GM12878 (cell line): Measurements from ENCODE around the gene CDC42EP3. TPM values are rescaled to one million over a fixed set of nuclear protein-coding genes. Genes with fewer than 3 reads are reported as not detected.

Experiments
- CREB1 ChIP-seq: IDR thresholded peaks from 2 replicates; pipeline ENCODE4 v1.6.1; 2012; ENCODE audit warnings: low read depth, mild to moderate bottlenecking, inconsistent platforms
- CREM ChIP-seq: IDR thresholded peaks from 2 replicates; pipeline ENCODE4 v1.6.1; 2014; ENCODE audit warnings: antibody characterized with exemption, low read depth
- DPF2 ChIP-seq: fragments of 450-650 bp; IDR thresholded peaks from 2 replicates; pipeline ENCODE4 v1.6.1; 2017; ENCODE audit warnings: mild to moderate bottlenecking
- EGR1 ChIP-seq, 2 experiments: IDR thresholded peaks; 1 replicate in 1 of 2; 2 replicates in 1 of 2; pipeline ENCODE4 v1.6.1; 2011 to 2012; ENCODE audit warnings: low read depth in 2 of 2, low read length in 2 of 2, borderline replicate concordance in 1 of 2, mild to moderate bottlenecking in 1 of 2, moderate library complexity in 1 of 2
- HDAC2 ChIP-seq: fragments of 200-600 bp; sonication (generic); IDR thresholded peaks from 2 replicates; pipeline ENCODE4 v1.6.1; 2017
- HDGF ChIP-seq: fragments of 450-650 bp; IDR thresholded peaks from 2 replicates; pipeline ENCODE4 v1.6.1; 2016; ENCODE audit warnings: antibody characterized with exemption
- IKZF2 ChIP-seq, 2 experiments: fragments of 450-650 bp; IDR thresholded peaks; 2 replicates each; pipeline ENCODE4 v1.6.1; 2017; ENCODE audit warnings: mild to moderate bottlenecking in 2 of 2, moderate library complexity in 2 of 2
- IRF4 ChIP-seq: IDR thresholded peaks from 2 replicates; pipeline ENCODE4 v1.6.1; 2011; ENCODE audit warnings: low read depth, low read length
- KAT2A ChIP-seq: conservative IDR thresholded peaks from 2 replicates; pipeline ENCODE4 v1.6.1; 2011; ENCODE audit warnings: low read depth, low read length; ENCODE audit not compliant: control insufficient read depth
- NFIC ChIP-seq: IDR thresholded peaks from 2 replicates; pipeline ENCODE4 v1.6.1; 2012; ENCODE audit warnings: low read depth, mild to moderate bottlenecking, inconsistent platforms, low read length, moderate library complexity
- NFYA ChIP-seq: IDR thresholded peaks from 2 replicates; pipeline ENCODE4 v1.6.1; 2011; ENCODE audit warnings: low read depth, mild to moderate bottlenecking, low read length, improper control_type of control experiment, borderline replicate concordance
- POLR2AphosphoS2 ChIP-seq: IDR thresholded peaks from 2 replicates; pipeline ENCODE4 v1.6.1; 2011; ENCODE audit warnings: low read depth, mild to moderate bottlenecking, low read length, improper control_type of control experiment, moderate library complexity
- RCOR1 ChIP-seq: conservative IDR thresholded peaks from 2 replicates; pipeline ENCODE4 v1.6.1; 2012; ENCODE audit warnings: low read depth, low read length, improper control_type of control experiment
- TBL1XR1 ChIP-seq: IDR thresholded peaks from 2 replicates; pipeline ENCODE4 v1.6.1; 2012; ENCODE audit warnings: low read depth, low read length, improper control_type of control experiment
- polyA plus RNA-seq, 11 experiments: library from polyadenylated mRNA; depleted of rRNA in 4 of 11; unstranded in 6 of 11; stranded (reverse) in 5 of 11; fragments of >200 nt; fragmentation: Nextera tagmentation in 4 of 11; fragmentation: Illumina TruSeq in 1 of 11; extraction: Ambion mirVana in 4 of 11; extraction: Trizol in 1 of 11; gene quantifications; 1 replicate in 1 of 11; 2 replicates in 10 of 11; pipeline versions ENCODE4 v1.2.1 to v1.2.3, GENCODE V29; 2011 to 2016; ENCODE audit warnings: inconsistent platforms in 2 of 11, missing spikeins in 2 of 11, low read depth in 1 of 11
- total RNA-seq, 4 experiments: library from RNA; depleted of rRNA in 3 of 4; stranded (reverse); fragments of >200 nt in 3 of 4; fragmentation: Illumina TruSeq in 1 of 4; extraction: Trizol in 1 of 4; gene quantifications; 2 replicates each; pipeline versions ENCODE4 v1.2.1 to v1.2.3, GENCODE V29; 2013 to 2021
- TF ChIP-seq, protein P1 (sequence below): IDR thresholded peaks from 2 replicates; pipeline ENCODE4 v1.6.1; 2011; ENCODE audit warnings: borderline replicate concordance, low read depth, mild to moderate bottlenecking, moderate library complexity, low read length; ENCODE audit not compliant: insufficient read depth, poor library complexity, severe bottlenecking
- TF ChIP-seq, protein P2 (sequence below): fragments of 450-650 bp; IDR thresholded peaks from 2 replicates; pipeline ENCODE4 v1.6.1; 2017; ENCODE audit warnings: mild to moderate bottlenecking, low read depth, inconsistent platforms; ENCODE audit not compliant: poor library complexity, severe bottlenecking
- TF ChIP-seq, protein P3 (sequence below): IDR thresholded peaks from 2 replicates; pipeline ENCODE4 v1.6.1; 2012; ENCODE audit warnings: mild to moderate bottlenecking, low read depth, low read length
- TF ChIP-seq, protein P4 (sequence below): IDR thresholded peaks from 2 replicates; pipeline ENCODE4 v1.6.1; 2012; ENCODE audit warnings: low read depth, low read length, improper control_type of control experiment
- TF ChIP-seq, protein P5 (sequence below): IDR thresholded peaks from 2 replicates; pipeline ENCODE4 v1.6.1; 2012; ENCODE audit warnings: low read depth, low read length, improper control_type of control experiment
- TF ChIP-seq, protein P6 (sequence below): fragments of 450-650 bp; conservative IDR thresholded peaks from 2 replicates; pipeline ENCODE4 v1.6.1; 2017; ENCODE audit warnings: mild to moderate bottlenecking, moderate library complexity

The CDC42EP3 gene
- total and polyA plus RNA-seq, 10 of the 15 experiments (the other 5 are each of a cell fraction or from before 2014, with no cell fraction given): 11.8 to 86.9 (median 52.9) TPM

DNA sequence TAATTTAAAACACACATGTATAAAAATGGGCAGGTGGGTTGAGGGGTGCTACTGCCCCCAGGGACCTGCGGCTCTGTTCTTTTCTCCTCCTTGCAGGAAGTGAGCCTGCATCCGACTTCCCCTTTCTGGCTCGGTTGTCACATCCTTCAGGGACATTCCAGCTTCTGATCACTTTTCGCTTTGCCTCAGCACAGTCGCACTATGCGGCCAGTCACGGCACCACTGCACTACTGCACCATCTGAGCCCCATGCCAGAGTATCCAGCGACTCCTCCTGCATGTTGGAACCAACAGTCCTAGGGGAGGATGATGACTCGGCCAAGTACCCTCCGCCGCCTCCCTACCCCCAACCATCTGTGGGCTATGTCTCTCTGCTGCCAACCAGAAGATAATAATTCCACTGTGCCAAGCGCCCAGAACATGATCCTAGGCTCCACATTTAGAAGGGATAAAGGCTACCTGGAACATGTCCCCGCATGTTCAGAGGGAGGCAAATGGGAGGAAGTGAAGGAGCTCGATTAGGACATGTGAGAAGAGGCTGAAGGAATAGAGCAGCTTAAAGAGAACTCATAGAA, 17.6 kb downstream of the CDC42EP3 start (continued):
- TF ChIP-seq, protein P1, sequence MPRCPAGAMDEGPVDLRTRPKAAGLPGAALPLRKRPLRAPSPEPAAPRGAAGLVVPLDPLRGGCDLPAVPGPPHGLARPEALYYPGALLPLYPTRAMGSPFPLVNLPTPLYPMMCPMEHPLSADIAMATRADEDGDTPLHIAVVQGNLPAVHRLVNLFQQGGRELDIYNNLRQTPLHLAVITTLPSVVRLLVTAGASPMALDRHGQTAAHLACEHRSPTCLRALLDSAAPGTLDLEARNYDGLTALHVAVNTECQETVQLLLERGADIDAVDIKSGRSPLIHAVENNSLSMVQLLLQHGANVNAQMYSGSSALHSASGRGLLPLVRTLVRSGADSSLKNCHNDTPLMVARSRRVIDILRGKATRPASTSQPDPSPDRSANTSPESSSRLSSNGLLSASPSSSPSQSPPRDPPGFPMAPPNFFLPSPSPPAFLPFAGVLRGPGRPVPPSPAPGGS: peak; percentile 97
- TF ChIP-seq, protein P2, sequence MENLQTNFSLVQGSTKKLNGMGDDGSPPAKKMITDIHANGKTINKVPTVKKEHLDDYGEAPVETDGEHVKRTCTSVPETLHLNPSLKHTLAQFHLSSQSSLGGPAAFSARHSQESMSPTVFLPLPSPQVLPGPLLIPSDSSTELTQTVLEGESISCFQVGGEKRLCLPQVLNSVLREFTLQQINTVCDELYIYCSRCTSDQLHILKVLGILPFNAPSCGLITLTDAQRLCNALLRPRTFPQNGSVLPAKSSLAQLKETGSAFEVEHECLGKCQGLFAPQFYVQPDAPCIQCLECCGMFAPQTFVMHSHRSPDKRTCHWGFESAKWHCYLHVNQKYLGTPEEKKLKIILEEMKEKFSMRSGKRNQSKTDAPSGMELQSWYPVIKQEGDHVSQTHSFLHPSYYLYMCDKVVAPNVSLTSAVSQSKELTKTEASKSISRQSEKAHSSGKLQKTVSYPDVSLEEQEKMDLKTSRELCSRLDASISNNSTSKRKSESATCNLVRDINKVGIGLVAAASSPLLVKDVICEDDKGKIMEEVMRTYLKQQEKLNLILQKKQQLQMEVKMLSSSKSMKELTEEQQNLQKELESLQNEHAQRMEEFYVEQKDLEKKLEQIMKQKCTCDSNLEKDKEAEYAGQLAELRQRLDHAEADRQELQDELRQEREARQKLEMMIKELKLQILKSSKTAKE: no peak
- TF ChIP-seq, protein P3, sequence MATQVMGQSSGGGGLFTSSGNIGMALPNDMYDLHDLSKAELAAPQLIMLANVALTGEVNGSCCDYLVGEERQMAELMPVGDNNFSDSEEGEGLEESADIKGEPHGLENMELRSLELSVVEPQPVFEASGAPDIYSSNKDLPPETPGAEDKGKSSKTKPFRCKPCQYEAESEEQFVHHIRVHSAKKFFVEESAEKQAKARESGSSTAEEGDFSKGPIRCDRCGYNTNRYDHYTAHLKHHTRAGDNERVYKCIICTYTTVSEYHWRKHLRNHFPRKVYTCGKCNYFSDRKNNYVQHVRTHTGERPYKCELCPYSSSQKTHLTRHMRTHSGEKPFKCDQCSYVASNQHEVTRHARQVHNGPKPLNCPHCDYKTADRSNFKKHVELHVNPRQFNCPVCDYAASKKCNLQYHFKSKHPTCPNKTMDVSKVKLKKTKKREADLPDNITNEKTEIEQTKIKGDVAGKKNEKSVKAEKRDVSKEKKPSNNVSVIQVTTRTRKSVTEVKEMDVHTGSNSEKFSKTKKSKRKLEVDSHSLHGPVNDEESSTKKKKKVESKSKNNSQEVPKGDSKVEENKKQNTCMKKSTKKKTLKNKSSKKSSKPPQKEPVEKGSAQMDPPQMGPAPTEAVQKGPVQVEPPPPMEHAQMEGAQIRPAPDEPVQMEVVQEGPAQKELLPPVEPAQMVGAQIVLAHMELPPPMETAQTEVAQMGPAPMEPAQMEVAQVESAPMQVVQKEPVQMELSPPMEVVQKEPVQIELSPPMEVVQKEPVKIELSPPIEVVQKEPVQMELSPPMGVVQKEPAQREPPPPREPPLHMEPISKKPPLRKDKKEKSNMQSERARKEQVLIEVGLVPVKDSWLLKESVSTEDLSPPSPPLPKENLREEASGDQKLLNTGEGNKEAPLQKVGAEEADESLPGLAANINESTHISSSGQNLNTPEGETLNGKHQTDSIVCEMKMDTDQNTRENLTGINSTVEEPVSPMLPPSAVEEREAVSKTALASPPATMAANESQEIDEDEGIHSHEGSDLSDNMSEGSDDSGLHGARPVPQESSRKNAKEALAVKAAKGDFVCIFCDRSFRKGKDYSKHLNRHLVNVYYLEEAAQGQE: peak; percentile 41; the same call in 1 of the 2 replicates
- TF ChIP-seq KAT2A (no peak), NFIC (peak; percentile 93), IRF4 (peak; percentile 95), IKZF2 (IDR thresholded peaks at IDR 0.05) (peak; percentile 93 to 96), HDAC2 (no peak), HDGF (peak; percentile 77), EGR1 (IDR thresholded peaks at IDR 0.05; ENCODE audit: borderline replicate concordance in 1 of 2, low read depth in 2 of 2, low read length in 2 of 2) (0 out of 3 replicates have a peak, but pooled peaks of 1 of the 2 experiments have one; percentile 52), RCOR1 (0 out of 2 replicates have a peak, but pooled peaks have one; percentile 60), DPF2 (peak; percentile 91), CREM (peak; percentile 88), NFYA (no peak), TBL1XR1 (peak; percentile 11; the same call in 1 of the 2 replicates), POLR2AphosphoS2 (peak; percentile 62), CREB1 (peak; percentile 62; the same call in 1 of the 2 replicates)
- TF ChIP-seq, protein P4, sequence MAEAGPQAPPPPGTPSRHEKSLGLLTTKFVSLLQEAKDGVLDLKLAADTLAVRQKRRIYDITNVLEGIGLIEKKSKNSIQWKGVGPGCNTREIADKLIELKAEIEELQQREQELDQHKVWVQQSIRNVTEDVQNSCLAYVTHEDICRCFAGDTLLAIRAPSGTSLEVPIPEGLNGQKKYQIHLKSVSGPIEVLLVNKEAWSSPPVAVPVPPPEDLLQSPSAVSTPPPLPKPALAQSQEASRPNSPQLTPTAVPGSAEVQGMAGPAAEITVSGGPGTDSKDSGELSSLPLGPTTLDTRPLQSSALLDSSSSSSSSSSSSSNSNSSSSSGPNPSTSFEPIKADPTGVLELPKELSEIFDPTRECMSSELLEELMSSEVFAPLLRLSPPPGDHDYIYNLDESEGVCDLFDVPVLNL: no peak
- TF ChIP-seq, protein P5, sequence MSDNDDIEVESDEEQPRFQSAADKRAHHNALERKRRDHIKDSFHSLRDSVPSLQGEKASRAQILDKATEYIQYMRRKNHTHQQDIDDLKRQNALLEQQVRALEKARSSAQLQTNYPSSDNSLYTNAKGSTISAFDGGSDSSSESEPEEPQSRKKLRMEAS: no peak
- TF ChIP-seq, protein P6, sequence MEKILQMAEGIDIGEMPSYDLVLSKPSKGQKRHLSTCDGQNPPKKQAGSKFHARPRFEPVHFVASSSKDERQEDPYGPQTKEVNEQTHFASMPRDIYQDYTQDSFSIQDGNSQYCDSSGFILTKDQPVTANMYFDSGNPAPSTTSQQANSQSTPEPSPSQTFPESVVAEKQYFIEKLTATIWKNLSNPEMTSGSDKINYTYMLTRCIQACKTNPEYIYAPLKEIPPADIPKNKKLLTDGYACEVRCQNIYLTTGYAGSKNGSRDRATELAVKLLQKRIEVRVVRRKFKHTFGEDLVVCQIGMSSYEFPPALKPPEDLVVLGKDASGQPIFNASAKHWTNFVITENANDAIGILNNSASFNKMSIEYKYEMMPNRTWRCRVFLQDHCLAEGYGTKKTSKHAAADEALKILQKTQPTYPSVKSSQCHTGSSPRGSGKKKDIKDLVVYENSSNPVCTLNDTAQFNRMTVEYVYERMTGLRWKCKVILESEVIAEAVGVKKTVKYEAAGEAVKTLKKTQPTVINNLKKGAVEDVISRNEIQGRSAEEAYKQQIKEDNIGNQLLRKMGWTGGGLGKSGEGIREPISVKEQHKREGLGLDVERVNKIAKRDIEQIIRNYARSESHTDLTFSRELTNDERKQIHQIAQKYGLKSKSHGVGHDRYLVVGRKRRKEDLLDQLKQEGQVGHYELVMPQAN: no peak
